MM.1S (cell line): ENCODE data around the gene PALM3.
"Not testable (repeated sequence)": the region's sequence is repeated elsewhere in the genome, so short reads cannot be mapped to it uniquely, and the experiment has no call there.

Experiments
- DNase-seq: peaks from one replicate; pipeline ENCODE4 v3.0.0-alpha.2; 2015
- H2AFZ ChIP-seq: fragments of 300-600 bp; sonication (generic); 2 replicates; pipeline ENCODE4 v1.6.0; 2016; ENCODE audit warnings: antibody characterized with exemption, low read length
- H3F3A ChIP-seq: fragments of 300-600 bp; sonication (generic); 2 replicates; pipeline ENCODE4 v1.6.1; 2016; ENCODE audit warnings: mild to moderate bottlenecking, antibody characterized with exemption, low read length, moderate library complexity, mixed read lengths; ENCODE audit not compliant: insufficient read depth
- H3K27ac ChIP-seq: fragments of 300-600 bp; sonication (generic); 2 replicates; pipeline ENCODE4 v1.5.1; 2016; ENCODE audit warnings: mild to moderate bottlenecking, low read length
- H3K27me3 ChIP-seq: fragments of 300-600 bp; sonication (generic); replicated peaks from 2 replicates; pipeline ENCODE4 v1.6.0; 2016; ENCODE audit warnings: low read length; ENCODE audit not compliant: insufficient read depth
- H3K36me3 ChIP-seq: fragments of 300-600 bp; sonication (generic); replicated peaks from 2 replicates; pipeline ENCODE4 v1.6.1; 2016; ENCODE audit warnings: mild to moderate bottlenecking, low read length, mixed read lengths; ENCODE audit not compliant: insufficient read depth
- H3K4me1 ChIP-seq: fragments of 300-600 bp; sonication (generic); 2 replicates; pipeline ENCODE4 v1.6.1; 2016; ENCODE audit warnings: low read length, mixed read lengths
- H3K4me2 ChIP-seq: fragments of 300-600 bp; sonication (generic); 2 replicates; pipeline ENCODE4 v1.6.0; 2016; ENCODE audit warnings: low read depth, low read length
- H3K4me3 ChIP-seq: fragments of 300-600 bp; sonication (generic); 2 replicates; pipeline ENCODE4 v1.5.1; 2016; ENCODE audit warnings: low read length, mixed read lengths
- H3K79me2 ChIP-seq: fragments of 300-600 bp; sonication (generic); 2 replicates; pipeline ENCODE4 v1.6.1; 2016; ENCODE audit warnings: mixed run types, low read length, mixed read lengths
- H3K9ac ChIP-seq: fragments of 300-600 bp; sonication (generic); 2 replicates; pipeline ENCODE4 v1.6.1; 2016; ENCODE audit warnings: low read length, mixed read lengths
- H3K9me2 ChIP-seq: fragments of 300-600 bp; sonication (generic); replicated peaks from 2 replicates; pipeline ENCODE4 v1.6.1; 2016; ENCODE audit warnings: mild to moderate bottlenecking, low read length, mixed read lengths; ENCODE audit not compliant: insufficient read depth
- H3K9me3 ChIP-seq: fragments of 300-600 bp; sonication (generic); replicated peaks from 2 replicates; pipeline ENCODE4 v1.6.1; 2016; ENCODE audit warnings: mild to moderate bottlenecking, low read length, mixed read lengths; ENCODE audit not compliant: insufficient read depth
- H4K20me1 ChIP-seq: fragments of 300-600 bp; sonication (generic); 2 replicates; pipeline ENCODE4 v1.6.1; 2016; ENCODE audit warnings: mild to moderate bottlenecking, low read length, moderate library complexity, mixed read lengths; ENCODE audit not compliant: insufficient read depth
- EZH2 ChIP-seq: fragments of 300-600 bp; sonication (generic); optimal IDR thresholded peaks from 2 replicates; pipeline ENCODE3; 2017; ENCODE audit warnings: low read depth, mild to moderate bottlenecking, antibody characterized with exemption, low read length, mixed read lengths
- EZH2phosphoT487 ChIP-seq: fragments of 300-600 bp; sonication (generic); IDR thresholded peaks from 2 replicates; pipeline ENCODE4 v1.6.1; 2018; ENCODE audit warnings: antibody characterized with exemption, low read length
- TF ChIP-seq, protein P1 (sequence below): fragments of 300-600 bp; sonication (generic); IDR thresholded peaks from 2 replicates; pipeline ENCODE4 v1.5.1; 2016; ENCODE audit warnings: antibody characterized with exemption, low read length, mixed read lengths

Gene PALM3

DNA sequence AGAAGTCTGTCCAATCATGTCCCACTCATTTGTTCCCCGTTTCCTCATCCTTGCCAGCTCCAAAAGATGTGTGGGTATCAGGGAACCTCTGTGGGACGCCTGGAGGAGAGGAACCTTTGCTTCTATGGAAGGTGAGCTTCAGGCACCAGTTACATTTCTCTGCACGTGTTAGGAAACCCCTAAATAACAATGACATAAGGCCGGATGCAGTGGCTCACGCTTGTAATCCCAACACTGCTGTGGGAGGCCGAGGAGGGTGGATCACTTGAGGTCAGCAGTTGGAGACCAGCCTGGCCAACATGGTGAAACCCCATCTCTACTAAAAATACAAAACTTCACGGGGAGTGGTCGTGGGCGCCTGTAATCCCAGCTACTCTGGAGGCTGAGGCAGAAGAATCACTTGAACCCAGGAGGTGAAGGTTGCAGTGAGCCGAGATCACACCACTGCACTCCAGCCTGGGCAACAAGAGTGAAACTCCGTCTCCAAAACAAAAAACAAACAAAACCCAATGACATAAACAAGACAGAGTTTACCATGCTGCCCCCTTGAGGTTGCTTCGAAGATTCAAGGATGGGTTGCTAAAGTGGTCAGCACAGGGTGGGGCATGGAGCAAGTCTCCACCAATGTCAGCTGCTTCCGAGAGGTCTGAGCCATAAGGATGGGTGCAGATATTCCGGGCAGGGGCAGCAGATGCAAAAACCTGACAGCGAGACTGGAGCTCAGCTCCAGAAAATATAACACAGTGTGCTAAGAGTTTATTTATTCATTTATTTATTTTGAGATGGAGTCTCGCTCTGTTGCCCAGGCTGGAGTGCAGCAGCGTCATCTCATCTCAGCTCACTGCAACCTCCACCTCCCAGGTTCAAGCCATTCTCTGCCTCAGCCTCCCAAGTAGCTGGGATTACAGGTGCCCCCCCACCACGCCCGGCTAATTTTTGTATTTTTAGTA, 18.9 kb downstream of the PALM3 start:
- not testable (repeated sequence) for H3K9me3 ChIP-seq, H3K9me2 ChIP-seq, H3K4me3 ChIP-seq, H3K79me2 ChIP-seq, H4K20me1 ChIP-seq, H3K36me3 ChIP-seq, H3F3A ChIP-seq, H3K27me3 ChIP-seq
- Histone ChIP-seq H3K27ac (peak overlapping the region; percentile 75), H3K4me1 (peaks cover 13% of the 10 kb centered on the region), H2AFZ (peak overlapping the region; percentile 30; the same call in 1 of the 2 replicates), H3K4me2 (peak overlapping the region; percentile 38), H3K9ac (peak overlapping the region; percentile 52)
- TF ChIP-seq, protein P1, sequence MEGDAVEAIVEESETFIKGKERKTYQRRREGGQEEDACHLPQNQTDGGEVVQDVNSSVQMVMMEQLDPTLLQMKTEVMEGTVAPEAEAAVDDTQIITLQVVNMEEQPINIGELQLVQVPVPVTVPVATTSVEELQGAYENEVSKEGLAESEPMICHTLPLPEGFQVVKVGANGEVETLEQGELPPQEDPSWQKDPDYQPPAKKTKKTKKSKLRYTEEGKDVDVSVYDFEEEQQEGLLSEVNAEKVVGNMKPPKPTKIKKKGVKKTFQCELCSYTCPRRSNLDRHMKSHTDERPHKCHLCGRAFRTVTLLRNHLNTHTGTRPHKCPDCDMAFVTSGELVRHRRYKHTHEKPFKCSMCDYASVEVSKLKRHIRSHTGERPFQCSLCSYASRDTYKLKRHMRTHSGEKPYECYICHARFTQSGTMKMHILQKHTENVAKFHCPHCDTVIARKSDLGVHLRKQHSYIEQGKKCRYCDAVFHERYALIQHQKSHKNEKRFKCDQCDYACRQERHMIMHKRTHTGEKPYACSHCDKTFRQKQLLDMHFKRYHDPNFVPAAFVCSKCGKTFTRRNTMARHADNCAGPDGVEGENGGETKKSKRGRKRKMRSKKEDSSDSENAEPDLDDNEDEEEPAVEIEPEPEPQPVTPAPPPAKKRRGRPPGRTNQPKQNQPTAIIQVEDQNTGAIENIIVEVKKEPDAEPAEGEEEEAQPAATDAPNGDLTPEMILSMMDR = peak; percentile 53
- peak; percentile 62 for DNase-seq

DNA sequence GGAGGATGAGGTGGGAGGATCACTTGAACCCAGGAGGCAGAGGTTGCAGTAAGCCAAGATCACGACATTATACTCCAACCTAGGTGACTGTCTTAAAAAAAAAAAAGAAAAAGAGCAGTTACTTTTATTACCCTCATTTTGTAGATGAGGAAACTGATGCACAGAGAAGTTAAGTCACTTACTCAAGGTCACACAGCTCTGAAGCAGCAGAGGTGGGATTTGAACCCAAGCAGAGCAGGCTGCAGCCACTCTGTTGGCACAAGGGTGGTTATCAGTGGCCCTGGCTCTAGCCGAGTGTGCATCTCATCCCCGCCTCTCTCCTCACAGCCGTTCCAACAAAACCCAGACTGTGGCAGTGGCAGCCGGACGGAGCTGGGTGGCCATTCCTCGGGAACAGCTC, 22.7 kb downstream of the PALM3 start:
- DNase-seq = no peak
- H3K9me2 ChIP-seq = no peaks in the 10 kb centered on the region
- H3K9ac ChIP-seq = no peak overlapping the region
- peaks cover 13% of the 10 kb centered on the region for H3K4me1 ChIP-seq
- H3K4me2 ChIP-seq = no peak overlapping the region
- H3K79me2 ChIP-seq = no peaks in the 10 kb centered on the region
- no peak overlapping the region for H3K4me3 ChIP-seq
- H3K27ac ChIP-seq = no peak overlapping the region
- no peaks in the 10 kb centered on the region for H3K36me3 ChIP-seq
- no peaks in the 10 kb centered on the region for H3K27me3 ChIP-seq
- H2AFZ ChIP-seq = no peak overlapping the region
- TF ChIP-seq EZH2 = no peak
- no peak for TF ChIP-seq EZH2phosphoT487
- TF ChIP-seq, protein P1 = no peak
- H4K20me1 ChIP-seq = no peaks in the 10 kb centered on the region
- H3F3A ChIP-seq = peaks cover 5% of the 10 kb centered on the region
- H3K9me3 ChIP-seq = no peaks in the 10 kb centered on the region

GRCh38 chr19:14035706-14036105, 26.2 kb downstream of the PALM3 start:
- H3K4me1 ChIP-seq = 0 out of 2 replicates have a peak, but pooled peaks cover 3% of the 10 kb centered on the region
- no peaks in the 10 kb centered on the region for H3K9me2 ChIP-seq
- no peaks in the 10 kb centered on the region for H3K27me3 ChIP-seq
- H3F3A ChIP-seq = no peaks in the 10 kb centered on the region
- no peaks in the 10 kb centered on the region for H3K36me3 ChIP-seq
- H3K27ac ChIP-seq = no peak overlapping the region
- TF ChIP-seq, protein P1 = no peak
- TF ChIP-seq EZH2phosphoT487 (no peak), EZH2 (no peak)
- no peak for DNase-seq
- no peaks in the 10 kb centered on the region for H3K79me2 ChIP-seq
- no peak overlapping the region for H3K4me3 ChIP-seq
- H4K20me1 ChIP-seq = no peaks in the 10 kb centered on the region
- no peak overlapping the region for H3K9ac ChIP-seq
- H3K9me3 ChIP-seq = no peaks in the 10 kb centered on the region
- no peak overlapping the region for H3K4me2 ChIP-seq
- no peak overlapping the region for H2AFZ ChIP-seq

DNA sequence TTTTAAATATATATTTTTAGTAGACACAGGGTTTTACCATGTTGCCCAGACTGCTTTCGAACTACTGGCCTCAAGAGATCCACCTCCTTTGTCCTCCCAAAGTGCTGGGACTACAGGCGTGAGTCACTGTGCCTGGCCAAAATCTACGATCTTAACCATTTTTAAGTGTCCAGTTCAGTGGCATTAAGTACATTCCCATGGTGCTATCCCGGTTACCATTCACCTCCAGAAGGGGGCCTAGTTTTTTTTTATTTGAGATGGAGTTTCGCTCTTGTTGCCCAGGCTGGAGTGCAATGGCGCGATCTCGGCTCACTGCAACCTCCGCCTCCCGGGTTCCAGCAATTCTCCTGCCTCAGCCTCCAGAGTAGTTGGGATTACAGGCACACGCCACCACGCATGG, 26.7 kb downstream of the PALM3 start:
- not testable (repeated sequence) for DNase-seq, H3K4me1 ChIP-seq, H3K36me3 ChIP-seq, H3K4me3 ChIP-seq, H3K79me2 ChIP-seq, H2AFZ ChIP-seq, H3K9ac ChIP-seq, H4K20me1 ChIP-seq, H3K27me3 ChIP-seq, H3F3A ChIP-seq, H3K9me3 ChIP-seq, H3K4me2 ChIP-seq, H3K9me2 ChIP-seq, H3K27ac ChIP-seq
